DMS79 (cell line): Measurements from ENCODE around the gene LCNL1.

Source experiments
- DNase-seq: peaks from one replicate; lab custom pipeline; 2025; lab: John Stamatoyannopoulos, UW

Gene LCNL1

GRCh38 chr9:137013571-137013940, 30.8 kb downstream of the LCNL1 start:
- no peak for DNase-seq

- no peak for DNase-seq
Measured at GRCh38 chr9:137014166-137014565, 31.4 kb downstream of the LCNL1 start.

DNA sequence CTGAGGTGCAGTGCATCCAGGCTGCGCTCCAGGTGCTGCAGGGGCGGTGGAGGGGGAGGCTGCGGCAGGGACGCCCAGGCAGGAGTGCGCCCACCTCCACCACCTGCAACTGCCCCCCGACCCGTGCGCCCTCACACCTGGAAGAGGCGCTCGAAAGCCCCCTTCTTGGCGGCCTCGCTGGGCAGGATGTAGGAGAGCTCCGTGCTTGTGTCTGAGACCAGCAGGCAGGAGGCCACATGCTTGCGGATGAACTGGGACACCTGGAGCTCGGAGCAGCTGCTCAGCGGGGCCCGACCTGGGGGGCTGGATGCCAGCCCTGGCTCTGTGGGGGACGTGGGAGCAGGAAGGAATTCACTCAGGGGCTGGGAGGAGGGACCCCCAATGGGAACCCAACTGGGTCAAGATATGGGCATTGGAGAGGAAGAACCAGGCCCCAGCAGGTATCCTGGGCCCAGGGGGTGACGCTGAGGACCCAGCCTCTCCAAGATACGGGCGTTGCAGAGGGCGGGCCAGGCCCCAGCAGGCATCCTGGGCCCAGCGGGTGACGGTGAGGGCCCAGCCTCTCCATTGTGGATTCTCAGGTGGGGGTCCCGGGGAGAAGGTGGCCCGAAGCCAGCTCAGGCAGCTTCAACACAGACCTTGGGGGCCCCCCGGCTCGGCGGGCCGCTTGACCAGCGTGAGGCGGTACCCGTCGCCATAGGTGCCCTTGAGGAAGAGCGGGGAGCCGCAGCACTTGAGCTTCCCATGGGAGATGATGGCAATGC, 32.2 kb downstream of the LCNL1 start:
- no peak for DNase-seq

DNA sequence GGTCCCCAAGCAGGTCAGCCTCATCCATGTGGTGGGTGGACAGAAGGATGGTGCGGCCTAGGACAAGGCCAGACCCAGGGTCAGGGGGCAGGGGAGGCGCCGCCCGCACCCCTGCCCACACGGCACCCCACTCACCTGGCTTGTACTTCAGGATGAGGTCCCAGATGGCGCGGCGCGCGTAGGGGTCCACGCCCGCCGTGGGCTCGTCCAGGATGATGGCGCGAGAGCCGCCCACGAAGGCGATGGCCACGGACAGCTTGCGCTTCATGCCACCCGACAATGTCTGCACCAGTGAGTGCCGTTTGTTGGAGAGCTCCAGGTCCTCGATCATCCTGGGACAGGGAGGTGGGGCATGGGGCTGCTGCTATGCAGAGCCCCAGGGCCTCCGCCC, 32.7 kb downstream of the LCNL1 start:
- DNase-seq = no peak

- no peak for DNase-seq
Measured at GRCh38 chr9:137015976-137016375, 33.2 kb downstream of the LCNL1 start.

DNA sequence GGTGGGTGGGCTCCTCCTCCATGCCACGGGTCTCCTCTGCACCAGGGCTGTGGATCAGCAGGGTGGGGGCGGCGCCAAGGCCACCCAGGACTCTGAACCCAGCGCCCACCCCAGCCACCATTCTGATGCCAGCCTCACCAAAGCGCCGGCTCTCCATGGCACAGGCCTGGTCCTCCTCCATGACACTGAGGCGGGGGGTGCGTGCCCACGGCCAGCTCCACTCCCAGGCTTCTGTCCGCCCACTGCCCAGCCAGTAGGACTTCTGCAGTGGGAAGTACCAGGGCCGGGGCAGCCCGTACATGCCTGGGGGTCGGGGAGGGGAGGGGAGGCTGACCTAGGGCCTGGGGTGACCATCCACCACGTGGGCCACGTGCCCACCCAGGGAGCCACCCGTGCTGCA, 33.6 kb downstream of the LCNL1 start:
- DNase-seq = no peak

GRCh38 chr9:137017071-137017470, 34.3 kb downstream of the LCNL1 start:
- no peak for DNase-seq

DNA sequence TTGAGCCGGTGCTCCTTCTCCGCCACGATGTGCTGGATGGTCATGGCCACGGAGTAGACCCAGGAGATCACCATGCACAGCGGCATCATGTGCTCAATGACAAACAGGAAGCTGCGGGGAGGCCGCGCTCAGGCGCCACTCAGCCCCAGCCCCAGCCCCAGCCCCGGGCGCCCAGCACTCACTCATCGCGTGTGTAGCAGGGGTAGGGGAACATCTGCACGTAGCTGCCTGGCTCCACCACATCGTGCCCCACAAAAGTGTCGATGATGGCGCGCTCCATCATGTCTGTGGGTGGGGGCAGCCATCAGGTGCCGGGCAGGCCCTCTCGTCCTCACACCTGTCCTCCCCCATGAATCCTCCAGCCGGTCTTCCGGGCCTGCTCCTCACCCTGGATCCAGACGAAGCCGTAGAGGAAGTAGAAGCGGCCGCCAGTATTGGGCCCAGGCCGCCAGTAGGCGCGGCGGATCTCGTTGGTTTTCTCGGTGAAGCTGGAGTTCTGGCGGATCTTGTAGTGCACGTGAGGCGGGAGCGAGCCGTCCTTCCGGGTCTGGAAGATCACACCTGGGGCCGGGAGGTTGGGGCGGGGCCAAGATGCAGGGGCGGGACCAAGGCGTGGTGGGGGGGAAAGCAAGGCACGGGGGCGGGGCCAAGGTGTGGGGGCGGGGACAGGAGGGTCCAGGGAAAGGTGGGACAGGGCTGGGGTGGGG, 35.2 kb downstream of the LCNL1 start:
- no peak for DNase-seq

DNA sequence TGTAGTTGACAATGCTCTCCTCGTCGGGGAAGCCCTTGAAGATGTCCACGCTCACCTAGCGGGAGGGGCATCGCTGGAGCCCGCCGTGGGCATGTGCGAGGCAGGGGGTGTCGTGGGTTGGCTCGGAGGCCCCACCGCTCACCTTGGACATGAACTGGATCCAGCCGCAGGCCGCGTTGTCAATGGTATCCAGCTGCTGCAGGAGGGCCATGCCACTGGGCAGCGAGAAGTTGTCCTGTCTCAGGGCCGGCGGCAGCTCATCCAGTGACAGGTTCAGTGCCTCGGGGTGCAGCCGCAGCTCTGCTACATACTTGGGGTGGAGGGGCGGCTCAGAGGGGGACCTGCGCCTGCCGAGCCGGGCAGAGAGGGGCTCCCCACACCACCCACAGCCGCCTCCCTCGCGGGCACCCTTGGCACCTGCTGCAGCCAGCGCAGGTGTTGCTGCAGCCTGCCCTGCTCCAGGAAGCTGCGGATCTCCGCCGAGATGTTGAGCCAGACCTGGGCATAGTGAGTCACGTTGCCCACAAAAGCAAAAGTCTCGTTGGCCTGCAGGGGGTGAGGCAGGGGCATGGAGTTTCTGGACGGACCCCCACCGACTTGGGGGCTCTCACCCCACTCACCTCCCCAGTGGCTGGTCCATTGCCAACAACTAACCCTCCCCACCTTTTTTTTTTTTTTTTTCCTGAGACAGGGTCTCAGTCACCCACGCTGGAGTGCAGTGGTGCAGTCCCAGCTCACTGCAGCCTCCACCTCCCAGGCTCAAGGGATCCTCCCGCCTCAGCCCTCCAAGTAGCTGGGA, 36.2 kb downstream of the LCNL1 start:
- no peak for DNase-seq

DNA sequence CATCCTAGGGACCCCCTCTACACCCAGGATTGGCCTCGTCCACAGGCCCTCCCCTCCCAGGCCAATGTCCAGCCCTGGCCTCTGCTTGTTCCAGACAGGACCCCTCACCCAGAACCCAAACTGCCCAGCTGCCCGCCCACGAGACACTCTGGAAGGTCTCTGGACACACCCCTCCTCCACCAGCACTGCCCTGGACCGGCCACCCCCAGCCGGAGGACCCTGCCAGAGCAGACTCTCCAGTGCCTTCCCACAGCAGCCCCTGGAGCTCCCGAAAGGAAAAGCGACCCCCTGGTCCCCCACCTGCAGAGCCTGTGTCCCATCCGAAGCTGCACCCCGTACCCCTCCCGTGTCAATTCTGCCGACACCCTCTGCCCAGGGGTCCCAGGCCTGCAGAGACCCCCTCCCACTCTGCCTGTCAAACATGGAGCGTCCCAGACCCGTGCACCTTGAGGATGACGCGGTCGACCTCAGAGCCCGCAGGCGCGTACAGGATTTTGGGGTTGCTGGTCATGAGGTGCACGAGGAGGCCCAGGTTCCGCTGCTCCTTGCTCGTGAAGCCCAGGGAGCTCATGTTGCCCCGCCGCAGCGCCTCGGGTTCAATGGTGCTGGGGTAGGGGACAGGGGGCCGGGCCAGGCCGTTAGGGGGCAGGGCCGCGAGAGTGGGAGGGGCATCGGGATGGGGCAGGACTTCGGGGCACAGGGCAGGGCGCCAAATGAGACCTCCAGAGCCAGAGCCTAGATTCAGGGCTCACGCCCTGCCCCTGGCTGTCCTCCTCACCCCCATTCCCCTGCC, 37.3 kb downstream of the LCNL1 start:
- DNase-seq = no peak

- DNase-seq = no peak
Measured at GRCh38 chr9:137020771-137021567, 38.2 kb downstream of the LCNL1 start.

GRCh38 chr9:137021568-137021978, 38.8 kb downstream of the LCNL1 start:
- no peak for DNase-seq

DNA sequence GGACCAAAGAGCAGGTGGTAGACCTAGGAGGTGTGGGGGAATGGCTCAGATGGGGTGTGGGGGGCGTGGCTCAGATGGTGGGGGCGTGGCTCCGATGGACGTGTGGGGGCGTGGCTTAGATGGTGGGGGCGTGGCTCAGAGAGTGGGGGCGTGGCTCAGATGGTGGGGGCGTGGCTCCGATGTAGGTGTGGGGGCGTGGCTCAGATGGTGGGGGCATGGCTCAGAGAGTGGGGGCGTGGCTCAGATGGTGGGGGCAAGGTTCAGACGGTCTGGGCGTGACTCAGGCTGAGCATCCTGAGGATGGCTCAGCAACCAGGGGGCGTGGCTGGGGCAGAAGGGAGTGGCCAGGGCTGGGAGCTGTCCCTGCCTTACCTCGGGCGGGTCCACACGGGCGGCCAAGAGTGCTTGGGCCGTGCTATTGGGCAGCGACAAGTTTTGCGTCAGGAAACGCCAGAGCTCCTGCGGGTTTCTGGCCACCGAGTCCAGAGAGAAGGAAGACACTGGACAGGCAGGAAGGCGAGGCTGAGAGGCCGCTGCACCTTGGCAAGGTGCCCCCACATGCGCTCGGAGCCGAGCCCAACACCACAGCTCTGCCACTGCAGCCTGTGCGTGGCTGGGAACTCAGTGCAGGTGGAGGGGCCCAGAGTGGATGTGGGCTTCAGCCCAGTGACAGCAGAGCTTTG, 39.3 kb downstream of the LCNL1 start:
- no peak for DNase-seq

DNA sequence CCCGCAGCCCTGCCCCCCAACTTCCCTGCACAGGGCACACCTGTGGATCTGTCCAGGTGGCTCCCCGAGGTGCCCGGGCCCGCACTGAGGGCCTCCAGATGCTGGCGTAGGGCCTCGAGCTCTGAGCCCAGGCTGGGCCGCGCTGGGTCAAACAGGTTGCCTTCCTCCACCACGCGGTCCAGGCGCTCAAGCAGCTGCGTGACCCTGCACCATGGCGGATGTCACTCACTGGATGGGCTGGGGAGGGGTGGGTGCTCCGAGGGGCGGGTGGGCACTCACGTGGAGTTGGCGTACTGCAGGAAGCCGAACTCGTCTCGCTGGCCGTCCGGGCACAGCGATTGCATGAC, 39.8 kb downstream of the LCNL1 start:
- no peak for DNase-seq

DNA sequence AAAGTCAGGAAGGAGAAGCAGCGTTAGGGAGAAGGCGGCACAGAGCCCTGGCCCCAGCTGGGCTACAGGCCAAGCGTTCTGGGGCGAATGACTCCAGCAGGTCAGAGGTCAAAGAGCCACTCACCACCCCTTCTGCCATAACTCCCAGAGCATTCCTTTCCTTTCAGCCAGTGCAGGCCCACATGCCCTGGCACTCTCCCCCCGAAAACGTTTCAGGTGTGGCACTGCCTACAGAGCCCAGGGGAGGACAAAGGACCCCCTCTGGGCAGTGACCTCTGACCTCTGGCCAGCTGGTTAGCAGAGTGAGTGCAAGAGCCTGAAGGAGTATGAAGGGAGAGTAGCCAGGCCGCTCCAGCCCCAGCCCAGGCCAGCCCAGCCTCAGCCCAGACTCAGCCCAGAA, 40.4 kb downstream of the LCNL1 start:
- no peak for DNase-seq

DNA sequence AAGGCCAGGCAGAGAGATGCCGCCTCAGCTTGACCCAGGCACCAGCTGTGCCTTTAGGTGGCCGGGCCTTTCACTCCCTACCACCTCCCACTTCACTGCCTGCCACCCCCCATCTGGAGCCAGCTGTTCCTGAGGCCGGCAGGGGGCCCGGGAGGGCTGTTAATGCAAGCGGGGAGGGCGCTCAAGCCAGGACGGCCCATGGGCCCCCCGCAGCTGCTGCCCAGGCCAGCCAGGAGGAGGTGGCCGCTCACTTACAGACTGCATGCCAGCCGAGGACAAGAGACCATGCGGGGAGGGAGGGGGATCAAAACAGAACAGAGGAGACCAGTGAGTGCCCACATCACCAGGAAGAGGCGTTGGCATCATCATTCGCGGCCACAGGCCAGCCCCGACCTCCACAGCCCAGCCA, 40.8 kb downstream of the LCNL1 start:
- no peak for DNase-seq

GRCh38 chr9:137025517-137025966, 42.7 kb downstream of the LCNL1 start:
- peak; percentile 86 for DNase-seq

DNA sequence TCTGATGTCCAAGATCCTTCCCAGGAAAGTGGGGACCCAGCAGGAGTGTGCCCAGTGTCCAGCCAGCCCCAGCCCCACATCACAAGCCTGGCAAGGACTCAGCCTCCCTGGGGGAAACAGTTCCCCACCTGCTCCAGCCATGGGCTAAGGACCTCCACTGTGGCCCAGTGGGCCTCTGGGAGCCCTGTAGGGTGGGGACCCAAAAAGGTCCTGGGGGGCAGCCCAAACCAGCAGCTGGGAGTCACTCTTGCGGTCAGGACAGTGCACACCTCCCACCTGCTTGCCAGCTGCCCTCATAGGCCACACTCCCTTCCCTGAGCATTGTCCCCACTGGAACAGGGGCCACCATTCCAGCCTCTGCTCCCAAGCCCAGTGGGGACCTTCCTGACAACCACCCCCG, 43.6 kb downstream of the LCNL1 start:
- no peak for DNase-seq

- no peak for DNase-seq
Measured at GRCh38 chr9:137026828-137027227, 44.0 kb downstream of the LCNL1 start.

GRCh38 chr9:137027369-137028262, 44.8 kb downstream of the LCNL1 start, which contains the start of gene ABCA2:
Gene ABCA2, minus strand, starts transcription at chr9:137028237. Its CDS starts 97 bp downstream, at chr9:137028140.
- no peak for DNase-seq
